Esophagus squamous epithelium (tissue), 5 donors: Measurements from ENCODE around the gene KRTAP22-2. TPM values are rescaled to one million over a fixed set of nuclear protein-coding genes. Genes with fewer than 3 reads are reported as not detected.

Experiments
- DNase-seq: peaks from one replicate; lab custom pipeline; 2025; lab: John Stamatoyannopoulos, UW
- H3K27ac ChIP-seq, 4 donors: fragments of 200-600 bp; sonication (generic); one replicate each; pipeline ENCODE4 v1.5.1; 2016 to 2019; ENCODE audit warnings: mild to moderate bottlenecking in 1 of 4
- H3K27me3 ChIP-seq, 4 donors: fragments of 200-600 bp; sonication (generic); 1 replicate in 3 of 4; 2 replicates in 1 of 4; pipeline versions ENCODE4 v1.5.1 to v1.6.0; 2017 to 2021; ENCODE audit warnings: antibody characterized with exemption in 1 of 4
- H3K36me3 ChIP-seq, 3 donors: fragments of 200-600 bp; sonication (generic); one replicate each; pipeline ENCODE4 v1.5.1; 2016 to 2019
- H3K4me1 ChIP-seq, 3 donors: fragments of 200-600 bp; sonication (generic); one replicate each; pipeline ENCODE4 v1.5.1; 2017 to 2019
- H3K4me3 ChIP-seq, 4 donors: fragments of 200-600 bp; sonication (generic); 1 replicate in 3 of 4; 2 replicates in 1 of 4; pipeline ENCODE4 v1.5.1; 2016 to 2019; ENCODE audit warnings: mild to moderate bottlenecking in 2 of 4, moderate library complexity in 1 of 4
- H3K9me3 ChIP-seq, 3 donors: fragments of 200-600 bp; sonication (generic); one replicate each; pipeline ENCODE4 v1.5.1; 2016 to 2019
- POLR2A ChIP-seq, 4 donors: fragments of 450-650 bp; IDR thresholded peaks; one replicate each; pipeline ENCODE4 v1.6.1; 2017; ENCODE audit warnings: antibody characterized with exemption in 4 of 4, mild to moderate bottlenecking in 4 of 4, moderate library complexity in 3 of 4
- WGBS, 2 donors: methylation state at CpG; one replicate each; pipeline ENCODE4 v1.1.5; 2018; 5-methylcytosine and 5-hydroxymethylcytosine counted together
- intact Hi-C: fragments of 100-400 bp; cut with DNase I; formaldehyde crosslinking; loops from one replicate; pipeline ENCODE4 v1.15.0; 2022
- total RNA-seq, 4 donors: library from RNA; depleted of rRNA; stranded (reverse); fragments of >200 nt; gene quantifications; one replicate each; pipeline ENCODE4 v1.1.0, GENCODE V29; 2016
- TF ChIP-seq, protein P1 (sequence below), 6 experiments: fragments of 450-650 bp in 4 of 6; fragments of 200-600 bp in 2 of 6; sonication (generic) in 2 of 6; IDR thresholded peaks; one replicate each; pipeline ENCODE4 v1.5.1; 2016 to 2019; ENCODE audit warnings: antibody characterized with exemption in 6 of 6, mild to moderate bottlenecking in 4 of 6, moderate library complexity in 4 of 6
- donor health status: DM: yes; HTN: yes; CAD: no.

Gene KRTAP22-2
- not detected for total RNA-seq

DNA sequence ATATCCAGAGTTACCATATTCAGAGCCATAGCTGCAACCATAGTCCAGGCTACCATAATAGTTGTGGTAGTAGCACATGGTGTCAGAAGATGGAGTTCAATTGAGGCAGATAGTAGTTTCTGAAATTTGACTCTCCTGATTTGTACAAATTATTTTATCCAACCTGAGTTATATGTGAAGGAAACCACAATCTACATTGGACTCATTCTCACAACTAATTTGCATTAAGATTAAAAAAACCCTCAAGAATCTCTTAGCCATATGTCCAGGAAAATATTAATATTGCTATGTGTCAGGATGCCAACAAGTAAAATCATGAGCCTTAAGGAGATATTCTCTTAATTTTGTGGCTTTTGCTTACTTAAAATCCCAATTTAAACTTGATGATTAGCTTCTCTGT is at the start of gene KRTAP22-2:
Gene KRTAP22-2 (minus strand): TSS at position 101 of the 400 bp plus-strand sequence.
- Histone ChIP-seq H3K27ac (no peak within 1 kb of the TSS), H3K27me3 (no peaks in the 10 kb centered on the region), H3K9me3 (no peaks in the 10 kb centered on the region), H3K36me3 (no peaks in the 10 kb centered on the region), H3K4me1 (no peaks in the 10 kb centered on the region), H3K4me3 (no peak within 1 kb of the TSS)
- DNase-seq = no peak
- TF ChIP-seq, protein P1, sequence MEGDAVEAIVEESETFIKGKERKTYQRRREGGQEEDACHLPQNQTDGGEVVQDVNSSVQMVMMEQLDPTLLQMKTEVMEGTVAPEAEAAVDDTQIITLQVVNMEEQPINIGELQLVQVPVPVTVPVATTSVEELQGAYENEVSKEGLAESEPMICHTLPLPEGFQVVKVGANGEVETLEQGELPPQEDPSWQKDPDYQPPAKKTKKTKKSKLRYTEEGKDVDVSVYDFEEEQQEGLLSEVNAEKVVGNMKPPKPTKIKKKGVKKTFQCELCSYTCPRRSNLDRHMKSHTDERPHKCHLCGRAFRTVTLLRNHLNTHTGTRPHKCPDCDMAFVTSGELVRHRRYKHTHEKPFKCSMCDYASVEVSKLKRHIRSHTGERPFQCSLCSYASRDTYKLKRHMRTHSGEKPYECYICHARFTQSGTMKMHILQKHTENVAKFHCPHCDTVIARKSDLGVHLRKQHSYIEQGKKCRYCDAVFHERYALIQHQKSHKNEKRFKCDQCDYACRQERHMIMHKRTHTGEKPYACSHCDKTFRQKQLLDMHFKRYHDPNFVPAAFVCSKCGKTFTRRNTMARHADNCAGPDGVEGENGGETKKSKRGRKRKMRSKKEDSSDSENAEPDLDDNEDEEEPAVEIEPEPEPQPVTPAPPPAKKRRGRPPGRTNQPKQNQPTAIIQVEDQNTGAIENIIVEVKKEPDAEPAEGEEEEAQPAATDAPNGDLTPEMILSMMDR (IDR thresholded peaks at IDR 0.05) = no peak
- no peak for TF ChIP-seq POLR2A (IDR thresholded peaks at IDR 0.05)
- intact Hi-C loops = no loop called here

DNA sequence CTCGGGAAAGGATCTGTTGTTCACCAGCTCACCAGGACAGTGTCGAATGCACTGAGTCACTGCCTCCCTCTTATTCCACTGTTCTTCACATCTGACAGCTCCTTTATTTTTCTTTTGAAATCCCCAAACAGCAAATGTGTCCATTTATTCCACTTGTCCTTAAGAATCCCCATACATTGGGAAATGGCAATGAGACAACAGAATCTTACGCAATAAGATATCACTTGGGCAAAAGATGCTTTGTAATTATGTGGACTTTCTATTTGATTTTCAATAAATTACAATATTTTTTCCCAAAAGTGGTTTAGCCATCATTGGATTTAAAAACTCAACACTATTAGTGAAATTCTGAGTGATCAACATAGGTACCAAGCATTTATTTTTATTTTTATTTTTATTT is 48.5 kb upstream of the KRTAP22-2 start:
- no peak overlapping the region for H3K4me3 ChIP-seq
- no peak for TF ChIP-seq POLR2A (IDR thresholded peaks at IDR 0.05)
- TF ChIP-seq, protein P1 (IDR thresholded peaks at IDR 0.05) = no peak
- no peaks in the 10 kb centered on the region for H3K9me3 ChIP-seq
- H3K27me3 ChIP-seq = no peaks in the 10 kb centered on the region
- H3K36me3 ChIP-seq = no peaks in the 10 kb centered on the region
- WGBS, 2 donors = 59 to 65% methylated on average over 3 of the region's 3 CpGs
- H3K4me1 ChIP-seq = no peaks in the 10 kb centered on the region
- H3K27ac ChIP-seq = no peak overlapping the region
- no peak for DNase-seq
- intact Hi-C loops = no loop called here

DNA sequence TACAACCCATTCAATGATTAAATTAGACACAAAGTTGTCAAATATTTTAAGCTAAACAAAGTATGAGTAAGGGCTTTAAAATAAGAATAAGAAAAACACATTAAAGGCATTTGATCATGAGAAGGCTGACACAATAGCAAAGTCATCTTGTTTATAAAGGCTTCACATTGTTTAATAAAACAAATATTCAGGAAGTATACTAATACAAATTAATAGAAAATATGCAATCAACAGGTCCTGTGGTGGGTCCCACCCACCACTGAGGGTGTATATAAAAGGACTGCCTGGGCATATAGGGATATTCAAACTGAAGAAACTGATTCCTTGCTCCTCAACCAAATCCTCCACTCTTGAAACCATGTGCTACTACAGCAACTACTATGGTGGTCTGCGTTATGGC is 44.7 kb upstream of the KRTAP22-2 start, which contains the start of gene KRTAP20-2:
Gene KRTAP20-2 (plus strand): TSS at position 301 of the 400 bp plus-strand sequence. CDS start 58 bp downstream, at position 359.
- H3K4me1 ChIP-seq = no peaks in the 10 kb centered on the region
- H3K27ac ChIP-seq = no peak within 1 kb of the TSS
- no peaks in the 10 kb centered on the region for H3K27me3 ChIP-seq
- DNase-seq = no peak
- no peaks in the 10 kb centered on the region for H3K9me3 ChIP-seq
- H3K4me3 ChIP-seq = no peak within 1 kb of the TSS
- intact Hi-C loops = no loop called here
- 71 to 100% methylated on average over 1 of the region's 1 CpG for WGBS, 2 donors
- TF ChIP-seq, protein P1 (IDR thresholded peaks at IDR 0.05) = no peak
- no peak for TF ChIP-seq POLR2A (IDR thresholded peaks at IDR 0.05)
- H3K36me3 ChIP-seq = no peaks in the 10 kb centered on the region

DNA sequence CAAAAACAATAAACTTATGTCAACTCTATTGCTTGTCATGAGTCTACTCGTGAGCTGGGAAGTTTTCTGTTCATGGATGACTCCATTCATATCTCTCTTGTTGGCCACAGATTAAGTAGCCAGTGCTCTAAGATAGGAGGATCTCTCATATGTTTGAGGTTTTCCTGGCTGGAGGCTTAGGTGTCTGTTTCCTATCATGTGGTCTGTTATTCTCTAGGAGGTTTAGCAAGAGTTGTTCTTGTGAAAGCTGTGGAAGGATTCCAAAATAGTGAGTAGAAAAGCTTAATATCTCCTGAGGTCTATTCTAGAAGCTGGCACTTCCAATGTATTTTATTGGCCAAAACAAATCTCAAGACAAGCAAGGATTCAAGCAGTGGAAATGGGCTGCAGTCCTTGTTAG is 39.0 kb upstream of the KRTAP22-2 start:
- no peak for TF ChIP-seq POLR2A (IDR thresholded peaks at IDR 0.05)
- TF ChIP-seq, protein P1 (IDR thresholded peaks at IDR 0.05) = no peak
- H3K4me3 ChIP-seq = no peak overlapping the region
- no peaks in the 10 kb centered on the region for H3K27me3 ChIP-seq
- 46 to 50% methylated on average over 1 of the region's 1 CpG for WGBS, 2 donors
- peaks cover 0 to 11% (median 0%) of the 10 kb centered on the region in 3 donors for H3K9me3 ChIP-seq
- no peak overlapping the region for H3K27ac ChIP-seq
- intact Hi-C loops = no loop called here
- no peak for DNase-seq
- H3K36me3 ChIP-seq = no peaks in the 10 kb centered on the region
- H3K4me1 ChIP-seq = no peaks in the 10 kb centered on the region

DNA sequence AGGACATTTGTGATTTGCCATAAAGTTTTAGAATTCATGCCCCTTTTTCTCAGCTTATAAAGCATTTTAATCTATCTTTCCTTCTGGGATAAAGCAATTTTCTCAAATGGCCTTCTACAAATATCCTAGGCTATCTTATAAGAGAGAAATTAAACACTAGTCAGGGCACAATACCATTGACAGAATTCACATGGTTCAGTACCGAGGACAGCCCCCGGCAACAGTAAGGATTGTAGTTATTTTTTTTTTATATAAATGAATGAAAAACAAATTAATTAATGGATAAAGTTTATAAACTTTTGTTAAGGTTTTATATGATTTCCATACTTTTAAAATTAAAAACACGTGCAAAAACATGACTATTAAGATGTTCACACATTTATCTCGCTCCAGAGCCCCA is 37.9 kb upstream of the KRTAP22-2 start:
- Histone ChIP-seq H3K27me3 (no peaks in the 10 kb centered on the region), H3K9me3 (peaks cover 0 to 15% (median 0%) of the 10 kb centered on the region in 3 donors), H3K36me3 (no peaks in the 10 kb centered on the region), H3K4me3 (no peak overlapping the region), H3K4me1 (no peaks in the 10 kb centered on the region), H3K27ac (no peak overlapping the region)
- intact Hi-C loops = no loop called here
- 72 to 75% methylated on average over 4 of the region's 4 CpGs for WGBS, 2 donors
- DNase-seq = no peak
- TF ChIP-seq, protein P1 (IDR thresholded peaks at IDR 0.05) = no peak
- TF ChIP-seq POLR2A (IDR thresholded peaks at IDR 0.05) = no peak
